Epithelial cell of proximal tubule (primary cell): ENCODE measurements around the gene WASF3. TPM values are rescaled to one million over a fixed set of nuclear protein-coding genes. Genes with fewer than 3 reads are reported as not detected.

Experiments used
- DNase-seq: peaks from one replicate; pipeline ENCODE4 v3.0.0-alpha.2; 2011; ENCODE audit warnings: low read depth
- H3K4me3 ChIP-seq: 2 replicates; pipeline ENCODE4 v1.5.1; 2011; ENCODE audit warnings: low read depth, mild to moderate bottlenecking, low read length
- total RNA-seq: library from RNA; depleted of rRNA; stranded (reverse); fragments of >200 nt; gene quantifications from 2 replicates; pipeline ENCODE4 v1.2.3, GENCODE V29; 2015
- TF ChIP-seq, protein P1 (sequence below): conservative IDR thresholded peaks from 2 replicates; pipeline ENCODE4 v1.5.1; 2012; ENCODE audit warnings: low read depth, mild to moderate bottlenecking, low read length

The WASF3 gene
- total RNA-seq, 1 donor from 2014 or later: 3.8 TPM

- H3K4me3 ChIP-seq: peak overlapping the region; percentile 49
- DNase-seq: no peak
- TF ChIP-seq, protein P1, sequence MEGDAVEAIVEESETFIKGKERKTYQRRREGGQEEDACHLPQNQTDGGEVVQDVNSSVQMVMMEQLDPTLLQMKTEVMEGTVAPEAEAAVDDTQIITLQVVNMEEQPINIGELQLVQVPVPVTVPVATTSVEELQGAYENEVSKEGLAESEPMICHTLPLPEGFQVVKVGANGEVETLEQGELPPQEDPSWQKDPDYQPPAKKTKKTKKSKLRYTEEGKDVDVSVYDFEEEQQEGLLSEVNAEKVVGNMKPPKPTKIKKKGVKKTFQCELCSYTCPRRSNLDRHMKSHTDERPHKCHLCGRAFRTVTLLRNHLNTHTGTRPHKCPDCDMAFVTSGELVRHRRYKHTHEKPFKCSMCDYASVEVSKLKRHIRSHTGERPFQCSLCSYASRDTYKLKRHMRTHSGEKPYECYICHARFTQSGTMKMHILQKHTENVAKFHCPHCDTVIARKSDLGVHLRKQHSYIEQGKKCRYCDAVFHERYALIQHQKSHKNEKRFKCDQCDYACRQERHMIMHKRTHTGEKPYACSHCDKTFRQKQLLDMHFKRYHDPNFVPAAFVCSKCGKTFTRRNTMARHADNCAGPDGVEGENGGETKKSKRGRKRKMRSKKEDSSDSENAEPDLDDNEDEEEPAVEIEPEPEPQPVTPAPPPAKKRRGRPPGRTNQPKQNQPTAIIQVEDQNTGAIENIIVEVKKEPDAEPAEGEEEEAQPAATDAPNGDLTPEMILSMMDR: no peak
Observed at GRCh38 chr13:26557051-26557392, 461 bp upstream of the WASF3 start.

GRCh38 chr13:26558074-26558805 lies 757 bp downstream of the WASF3 start:
- H3K4me3 ChIP-seq: peak overlapping the region; percentile 68
- DNase-seq: no peak
- TF ChIP-seq, protein P1: no peak

- H3K4me3 ChIP-seq: no peak overlapping the region
- no peak for DNase-seq
- TF ChIP-seq, protein P1: no peak
Observed at GRCh38 chr13:26558987-26559386, 1.5 kb downstream of the WASF3 start.

- no peak overlapping the region for H3K4me3 ChIP-seq
- TF ChIP-seq, protein P1: no peak
- no peak for DNase-seq
Observed at GRCh38 chr13:26560456-26560855, 3.0 kb downstream of the WASF3 start.

DNA sequence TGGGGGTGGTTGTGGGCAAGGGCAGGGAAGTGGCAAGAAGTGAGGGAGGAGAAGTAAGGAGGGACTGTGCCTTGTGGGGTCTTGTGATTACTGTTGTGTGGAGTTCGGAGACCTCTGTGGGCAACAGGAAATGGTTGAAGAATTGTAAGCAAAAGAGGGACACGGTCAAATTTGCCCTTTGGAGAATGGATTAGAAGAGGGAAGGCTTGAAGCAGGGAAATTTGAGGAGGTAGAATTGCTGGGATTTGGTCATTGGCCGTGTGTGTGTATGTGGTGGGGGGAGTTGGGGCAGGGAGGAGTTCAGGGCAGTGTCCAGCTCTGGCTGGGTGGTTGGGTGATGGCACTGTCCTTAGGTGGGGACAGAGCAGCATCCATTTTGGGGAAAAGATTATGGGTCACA lies 3.6 kb downstream of the WASF3 start:
- TF ChIP-seq, protein P1: no peak
- no peak for DNase-seq
- H3K4me3 ChIP-seq: no peak overlapping the region

DNA sequence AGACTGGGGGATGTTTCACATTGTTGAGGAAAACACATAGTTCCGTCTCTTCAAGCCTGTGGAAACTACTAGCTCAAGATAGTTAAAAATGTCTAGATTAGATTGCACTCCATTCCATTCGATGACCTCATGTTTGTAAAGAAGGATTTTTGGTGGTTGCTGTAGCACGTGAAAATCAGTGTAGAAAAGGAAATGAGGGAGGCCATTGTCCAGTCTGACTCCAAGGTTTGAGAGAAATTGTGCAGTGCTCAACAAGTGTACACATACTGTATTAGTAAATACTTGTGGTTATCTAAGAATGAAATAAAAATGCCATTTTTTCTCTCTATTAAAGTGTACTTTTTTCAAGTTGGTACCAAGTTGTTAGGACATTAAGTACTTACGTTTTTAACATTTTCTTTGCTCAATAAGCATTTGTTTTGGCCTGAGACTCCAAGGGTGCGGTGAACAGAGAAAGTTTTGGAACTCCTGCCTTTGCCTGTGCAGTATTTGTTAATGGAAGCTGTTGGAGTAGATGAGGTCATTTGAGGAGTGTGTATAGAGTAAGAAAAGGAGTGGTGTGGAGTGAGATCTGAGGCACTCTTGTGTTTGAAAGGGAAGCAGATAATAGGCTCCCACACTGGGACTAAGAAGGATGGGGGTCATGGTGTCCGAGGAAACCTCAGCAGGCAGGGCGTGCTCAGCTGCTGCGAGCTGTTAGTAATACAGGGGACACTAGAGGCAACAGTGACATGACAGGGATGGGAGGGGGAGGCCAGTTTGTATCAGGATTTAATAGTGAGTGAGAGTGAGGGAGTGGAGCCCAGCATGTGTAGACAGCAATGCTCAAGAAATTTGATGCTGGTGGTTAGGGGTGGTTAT lies 4.4 kb downstream of the WASF3 start:
- TF ChIP-seq, protein P1: no peak
- H3K4me3 ChIP-seq: no peak overlapping the region
- no peak for DNase-seq
